HEK293T (cell line): ENCODE data around the gene FLVCR1.
"Not testable (repeated sequence)": the region's sequence is repeated elsewhere in the genome, so short reads cannot be mapped to it uniquely, and the experiment has no call there.

ENCODE experiments used
- CTCF ChIA-PET: fragments of 350-600 bp; formaldehyde crosslinking; extraction: SDS; loops from one replicate; lab custom pipeline; 2021; ENCODE audit warnings: antibody characterized with exemption, inconsistent platforms; lab: Yijun Ruan, JAX
- POLR2A ChIA-PET: fragments of 350-600 bp; formaldehyde crosslinking; extraction: SDS; loops from one replicate; lab custom pipeline; 2020; ENCODE audit warnings: antibody characterized with exemption, inconsistent platforms; lab: Yijun Ruan, JAX
- DNase-seq: peaks from one replicate; pipeline ENCODE4 v3.0.0; 2012; ENCODE audit warnings: mixed read lengths; ENCODE audit errors: extremely low spot score
- ARNT ChIP-seq: fragments of 450-650 bp; IDR thresholded peaks from 2 replicates; pipeline ENCODE4 v1.6.1; 2017; ENCODE audit warnings: mild to moderate bottlenecking
- BHLHE40 ChIP-seq: fragments of 450-650 bp; IDR thresholded peaks from 2 replicates; pipeline ENCODE4 v1.6.1; 2016; ENCODE audit warnings: mild to moderate bottlenecking, moderate library complexity, borderline replicate concordance
- CTBP1 ChIP-seq: fragments of 450-650 bp; IDR thresholded peaks from 2 replicates; pipeline ENCODE4 v1.6.1; 2016; ENCODE audit warnings: borderline replicate concordance
- ELF4 ChIP-seq: fragments of 450-650 bp; IDR thresholded peaks from 2 replicates; pipeline ENCODE4 v1.6.1; 2017; ENCODE audit warnings: antibody characterized with exemption
- FOXA1 ChIP-seq: fragments of 450-650 bp; IDR thresholded peaks from 2 replicates; pipeline ENCODE4 v1.6.1; 2016; ENCODE audit warnings: mild to moderate bottlenecking
- FOXK2 ChIP-seq: fragments of 450-650 bp; IDR thresholded peaks from 2 replicates; pipeline ENCODE4 v1.6.1; 2016; ENCODE audit warnings: mild to moderate bottlenecking
- FOXM1 ChIP-seq: fragments of 450-650 bp; IDR thresholded peaks from 2 replicates; pipeline ENCODE4 v1.6.1; 2017; ENCODE audit warnings: mild to moderate bottlenecking, borderline replicate concordance
- HDGF ChIP-seq: fragments of 450-650 bp; IDR thresholded peaks from 2 replicates; pipeline ENCODE4 v1.6.1; 2017; ENCODE audit warnings: antibody characterized with exemption, borderline replicate concordance
- L3MBTL2 ChIP-seq: fragments of 450-650 bp; conservative IDR thresholded peaks from 2 replicates; pipeline ENCODE4 v1.6.1; 2016; ENCODE audit warnings: mild to moderate bottlenecking
- LEF1 ChIP-seq: fragments of 450-650 bp; IDR thresholded peaks from 2 replicates; pipeline ENCODE4 v1.6.1; 2017; ENCODE audit warnings: mild to moderate bottlenecking, borderline replicate concordance
- NFRKB ChIP-seq: fragments of 450-650 bp; IDR thresholded peaks from 2 replicates; pipeline ENCODE4 v1.6.1; 2016; ENCODE audit warnings: mild to moderate bottlenecking, moderate library complexity
- SP1 ChIP-seq: fragments of 450-650 bp; IDR thresholded peaks from 2 replicates; pipeline ENCODE4 v1.6.1; 2017
- SUZ12 ChIP-seq: fragments of 450-650 bp; IDR thresholded peaks from 2 replicates; pipeline ENCODE4 v1.6.1; 2016; ENCODE audit warnings: mild to moderate bottlenecking
- TARDBP ChIP-seq: fragments of 450-650 bp; IDR thresholded peaks from 2 replicates; pipeline ENCODE4 v1.6.1; 2016
- ZNF384 ChIP-seq: fragments of 450-650 bp; IDR thresholded peaks from 2 replicates; pipeline ENCODE4 v1.6.1; 2016
- TF ChIP-seq, protein P1 (sequence below): fragments of 450-650 bp; IDR thresholded peaks from 2 replicates; pipeline ENCODE4 v1.6.1; 2016

Gene FLVCR1

DNA sequence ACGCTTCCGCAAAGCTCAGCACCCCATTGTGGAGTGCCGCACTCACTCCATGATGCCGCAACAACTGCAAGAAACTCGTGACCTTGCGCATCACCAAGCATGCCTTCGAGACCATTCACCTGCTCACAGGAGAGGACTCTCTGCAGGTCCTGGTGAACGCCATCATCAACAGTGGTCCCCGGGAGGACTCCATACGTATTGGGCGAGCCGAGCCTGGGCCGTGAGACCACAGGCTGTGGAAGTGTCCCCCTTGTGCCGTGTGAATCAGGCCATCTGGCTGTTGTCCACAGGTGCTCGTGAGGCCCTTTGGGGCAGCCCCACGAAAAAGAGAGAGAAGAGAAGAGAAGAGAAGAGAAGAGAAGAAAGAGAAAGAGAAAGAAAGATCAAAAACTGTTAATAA lies 33.9 kb upstream of the FLVCR1 start:
- DNase-seq = no peak
- TF ChIP-seq, protein P1, sequence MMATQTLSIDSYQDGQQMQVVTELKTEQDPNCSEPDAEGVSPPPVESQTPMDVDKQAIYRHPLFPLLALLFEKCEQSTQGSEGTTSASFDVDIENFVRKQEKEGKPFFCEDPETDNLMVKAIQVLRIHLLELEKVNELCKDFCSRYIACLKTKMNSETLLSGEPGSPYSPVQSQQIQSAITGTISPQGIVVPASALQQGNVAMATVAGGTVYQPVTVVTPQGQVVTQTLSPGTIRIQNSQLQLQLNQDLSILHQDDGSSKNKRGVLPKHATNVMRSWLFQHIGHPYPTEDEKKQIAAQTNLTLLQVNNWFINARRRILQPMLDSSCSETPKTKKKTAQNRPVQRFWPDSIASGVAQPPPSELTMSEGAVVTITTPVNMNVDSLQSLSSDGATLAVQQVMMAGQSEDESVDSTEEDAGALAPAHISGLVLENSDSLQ = no peak
- TF ChIP-seq L3MBTL2 (no peak), LEF1 (no peak), BHLHE40 (no peak), TARDBP (no peak), SP1 (no peak), ZNF384 (no peak), CTBP1 (no peak), FOXA1 (no peak), HDGF (no peak), FOXK2 (no peak), SUZ12 (no peak), FOXM1 (no peak), ARNT (no peak), ELF4 (no peak)
- ChIA-PET POLR2A (no interaction called here), CTCF (no interaction called here)

DNA sequence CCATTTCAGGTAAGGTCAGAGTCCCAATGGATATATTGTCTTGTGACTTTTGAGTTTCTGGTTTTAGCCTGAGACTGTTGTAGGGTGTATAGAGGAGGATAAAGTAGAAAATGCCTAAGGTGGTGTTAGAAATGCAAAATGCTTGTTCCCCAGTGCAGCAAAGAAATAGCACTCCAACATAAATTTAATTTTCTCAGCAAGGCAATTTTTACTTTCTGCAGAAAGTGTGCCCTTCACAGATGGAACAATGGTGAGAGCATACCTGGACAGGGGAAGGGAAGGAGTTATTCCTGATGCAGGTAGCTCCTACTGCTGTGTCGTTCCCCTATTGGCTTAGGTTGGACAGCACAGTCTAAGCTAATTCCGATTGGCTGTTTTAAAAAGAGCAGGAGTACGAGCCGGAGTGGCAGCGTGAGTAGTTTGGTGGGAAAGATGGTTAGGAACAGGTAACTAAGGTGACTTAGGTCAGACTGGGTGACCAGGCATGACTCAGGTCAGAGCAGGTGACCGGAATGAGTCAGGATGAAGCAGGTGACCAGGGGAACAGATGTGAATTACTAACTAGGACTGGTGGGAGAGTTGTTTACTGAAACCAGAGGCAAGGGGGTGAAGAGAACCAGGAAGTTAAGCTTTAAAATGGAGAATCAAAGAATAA lies 32.1 kb upstream of the FLVCR1 start:
- ChIA-PET POLR2A (no interaction called here), CTCF (interaction anchor here (0.6 kb wide), 1 partner anchor 613 kb away, joined by 6 read pairs; no protein-coding TSS in a partner anchor)
- no peak for DNase-seq
- TF ChIP-seq ELF4 (no peak), TARDBP (no peak), ZNF384 (no peak), L3MBTL2 (no peak), NFRKB (no peak), BHLHE40 (no peak), CTBP1 (no peak), HDGF (no peak), FOXK2 (no peak)
- TF ChIP-seq, protein P1 = no peak

DNA sequence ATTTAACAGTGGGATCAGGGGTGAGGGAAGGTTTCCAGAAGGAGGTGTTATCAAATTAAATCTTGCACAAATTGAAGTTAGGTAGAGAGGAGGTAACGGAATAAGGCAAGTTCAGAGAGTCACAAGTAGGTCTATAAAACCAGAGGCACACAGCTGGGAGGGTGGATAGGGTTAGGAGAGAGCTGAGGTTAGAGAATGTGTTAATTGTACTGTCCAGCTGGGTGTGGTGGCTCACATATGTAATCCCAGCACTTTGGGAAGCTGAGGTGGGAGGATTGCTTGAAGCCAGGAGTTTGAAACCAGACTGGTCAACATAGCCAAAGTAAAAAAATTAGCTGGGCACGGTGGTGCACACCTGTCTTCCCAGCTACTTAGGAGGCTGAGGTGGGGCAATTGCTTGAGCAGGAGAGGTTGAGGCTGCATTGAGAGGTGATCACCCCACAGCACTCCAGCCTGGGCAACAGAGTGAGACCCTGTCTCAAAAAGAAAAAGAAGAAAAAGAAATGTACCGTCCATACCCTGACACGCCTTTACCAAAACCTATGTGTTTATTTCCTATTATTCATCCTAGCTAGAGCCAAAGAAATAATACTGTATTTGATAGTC lies 30.8 kb upstream of the FLVCR1 start:
- no peak for DNase-seq
- CTCF ChIA-PET = no interaction called here
- TF ChIP-seq HDGF (no peak), LEF1 (no peak), ZNF384 (no peak), SP1 (no peak), TARDBP (no peak), BHLHE40 (no peak), SUZ12 (no peak), NFRKB (no peak)
- TF ChIP-seq, protein P1 = no peak
- POLR2A ChIA-PET = no interaction called here

DNA sequence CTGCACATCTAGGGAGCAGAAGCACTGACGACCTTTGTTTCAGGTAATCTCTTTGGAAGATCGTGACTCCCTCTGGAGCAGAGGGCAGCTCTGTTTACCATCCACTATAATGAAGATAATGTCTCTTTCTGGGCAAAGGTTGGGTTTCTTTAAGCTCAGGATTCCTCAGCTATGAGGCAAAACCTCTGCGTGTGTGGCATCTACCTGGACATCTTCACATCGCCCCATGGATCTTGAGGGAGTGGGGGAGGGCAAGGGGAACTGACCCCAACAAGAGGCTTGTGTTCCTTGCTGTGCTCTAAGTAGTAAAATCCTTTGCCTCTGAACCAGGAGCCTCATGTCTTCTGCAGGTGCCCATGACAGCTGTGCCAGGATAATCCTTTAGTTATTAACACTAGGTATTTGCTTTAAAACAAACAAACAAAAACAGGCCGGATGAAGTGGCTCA lies 30.2 kb upstream of the FLVCR1 start:
- DNase-seq = no peak
- no peak for TF ChIP-seq ZNF384
- TF ChIP-seq CTBP1 = no peak
- TF ChIP-seq L3MBTL2 = no peak
- ChIA-PET POLR2A (no interaction called here), CTCF (no interaction called here)

DNA sequence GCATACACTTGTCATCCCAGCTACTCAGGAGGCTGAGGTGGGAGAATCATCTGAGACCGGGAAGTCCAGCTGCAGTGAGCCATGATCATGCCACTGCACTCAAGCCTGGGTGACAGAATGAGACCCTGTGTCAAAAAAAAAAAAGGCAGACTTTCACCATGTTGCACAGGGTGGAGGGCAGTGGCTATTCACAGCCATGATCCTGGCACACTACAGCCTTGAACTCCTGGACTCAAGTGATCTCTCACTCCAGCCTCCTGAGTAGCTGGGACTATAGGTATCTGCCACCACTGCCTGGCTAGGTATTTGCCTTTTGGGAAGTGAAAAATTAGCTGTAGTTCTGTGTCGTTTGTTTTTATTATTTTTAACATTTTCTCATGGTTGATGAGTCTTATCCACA lies 29.7 kb upstream of the FLVCR1 start:
- ChIA-PET POLR2A (no interaction called here), CTCF (no interaction called here)
- no peak for DNase-seq

DNA sequence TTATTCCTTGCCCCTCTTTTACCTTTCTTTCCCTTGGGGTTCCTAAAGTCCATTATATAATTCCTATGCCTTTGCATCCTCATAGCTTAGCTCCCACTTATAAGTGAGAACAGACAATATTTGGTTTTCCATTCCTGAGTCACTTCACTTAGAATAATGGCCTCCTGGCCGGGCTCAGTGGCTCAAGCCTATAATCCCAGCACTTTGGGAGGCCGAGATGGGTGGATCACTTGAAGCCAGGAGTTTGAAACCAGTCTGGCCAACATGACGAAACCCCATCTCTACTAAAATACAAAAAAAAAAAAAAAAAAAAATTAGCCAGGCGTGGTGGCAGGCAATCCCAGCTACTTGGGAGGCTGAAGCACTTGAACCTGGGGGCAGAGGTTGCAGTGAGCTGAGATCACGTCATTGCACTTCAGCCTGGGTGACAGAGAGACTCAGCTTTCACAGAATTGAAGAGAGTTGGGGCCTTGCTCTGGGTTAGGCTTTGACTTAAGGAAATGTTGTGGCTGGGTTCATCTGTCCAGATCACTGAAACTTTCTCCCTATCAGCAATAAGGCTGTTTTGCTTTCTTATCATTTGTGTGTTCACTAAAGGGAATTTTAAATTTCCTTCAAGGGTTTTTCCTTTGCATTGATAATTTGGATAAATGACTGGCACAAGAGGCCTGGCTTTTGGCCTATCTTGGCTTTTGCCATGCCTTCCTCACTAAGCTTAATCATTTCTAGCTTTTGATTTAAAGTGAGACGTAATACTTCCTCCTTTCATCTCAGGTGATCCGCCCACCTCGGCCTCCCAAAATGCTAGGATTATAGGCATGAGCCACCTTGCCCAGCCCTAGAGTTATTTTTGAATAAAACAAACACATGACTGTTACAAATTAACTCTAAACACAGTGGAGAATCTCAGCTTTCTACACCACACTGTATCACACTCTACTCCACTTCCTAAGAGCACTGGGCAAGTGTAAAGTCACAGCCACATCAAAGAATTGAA lies 24.6 kb upstream of the FLVCR1 start:
- CTCF ChIA-PET, DNase-seq: not testable (repeated sequence)
- POLR2A ChIA-PET = interaction anchor here (2.3 kb wide), 1 partner anchor 24 kb away, joined by 6 read pairs; the partner anchor contains the start of gene FLVCR1

More for the DNA sequence above, 29.7 kb upstream of the FLVCR1 start:
- TF ChIP-seq TARDBP (no peak), FOXM1 (no peak), HDGF (no peak), CTBP1 (no peak), L3MBTL2 (no peak), LEF1 (no peak), NFRKB (no peak), FOXA1 (no peak), BHLHE40 (no peak), ZNF384 (no peak), ARNT (no peak)
- TF ChIP-seq, protein P1 = no peak
